WTC11 (cell line): ENCODE results near the gene RNF4. TPM values are rescaled to one million over a fixed set of nuclear protein-coding genes. Genes with fewer than 3 reads are reported as not detected.

Source experiments
- ATAC-seq: fragments of 200-7000 bp; cut with Tn5 transposase; 2 replicates; pipeline ENCODE4 v1.10.0; 2021; ENCODE audit warnings: mild to moderate bottlenecking, moderate library complexity
- CTCF ChIA-PET: fragments of 300-600 bp; sonication (Branson Sonifier 250); formaldehyde crosslinking; loops from one replicate; lab custom pipeline; 2021; ENCODE audit warnings: antibody characterized with exemption; lab: Charles Lee
- POLR2A ChIA-PET: fragments of 350-600 bp; sonication (Branson Sonifier 250); formaldehyde crosslinking; loops from one replicate; lab custom pipeline; 2021; ENCODE audit warnings: antibody characterized with exemption; lab: Charles Lee
- DNase-seq: peaks from one replicate; pipeline ENCODE4 v3.0.0; 2021; ENCODE audit warnings: low spot score
- H3K27ac Mint-ChIP-seq: 2 replicates; pipeline ENCODE4 v1.8.0; 2021; ENCODE audit warnings: mixed read lengths
- H3K27me3 Mint-ChIP-seq: 2 replicates; pipeline ENCODE4 v1.8.0; 2021; ENCODE audit warnings: low read depth, mild to moderate bottlenecking, moderate library complexity, mixed read lengths
- H3K36me3 Mint-ChIP-seq: 2 replicates; pipeline ENCODE4 v1.8.0; 2021; ENCODE audit warnings: mixed read lengths
- H3K4me1 Mint-ChIP-seq: 2 replicates; pipeline ENCODE4 v1.8.0; 2022; ENCODE audit warnings: mixed read lengths
- H3K4me3 Mint-ChIP-seq: 2 replicates; pipeline ENCODE4 v1.8.0; 2021; ENCODE audit warnings: mild to moderate bottlenecking, moderate library complexity, mixed read lengths
- H3K9me3 Mint-ChIP-seq: 2 replicates; pipeline ENCODE4 v1.8.0; 2021; ENCODE audit warnings: mixed read lengths
- ATF1 ChIP-seq: sonication (generic); formaldehyde crosslinking; IDR thresholded peaks from 2 replicates; pipeline ENCODE4 v1.8.1; 2023; ENCODE audit warnings: mild to moderate bottlenecking, moderate library complexity, missing genetic modification reagents
- ATF2 ChIP-seq: sonication (generic); formaldehyde crosslinking; IDR thresholded peaks from 2 replicates; pipeline ENCODE4 v1.8.1; 2022; ENCODE audit warnings: low read depth, missing genetic modification reagents, borderline replicate concordance
- ATF6 ChIP-seq: sonication (generic); formaldehyde crosslinking; IDR thresholded peaks from 2 replicates; pipeline ENCODE4 v1.8.1; 2023; ENCODE audit warnings: mild to moderate bottlenecking, missing genetic modification reagents
- CREB1 ChIP-seq: sonication (generic); formaldehyde crosslinking; IDR thresholded peaks from 2 replicates; pipeline ENCODE4 v1.8.0; 2023; ENCODE audit warnings: mild to moderate bottlenecking, missing genetic modification reagents
- ESRRA ChIP-seq: sonication (generic); formaldehyde crosslinking; IDR thresholded peaks from 2 replicates; pipeline ENCODE4 v1.8.1; 2022; ENCODE audit warnings: mild to moderate bottlenecking, missing genetic modification reagents, borderline replicate concordance
- HMGXB4 ChIP-seq: sonication (generic); formaldehyde crosslinking; IDR thresholded peaks from 2 replicates; pipeline ENCODE4 v1.8.1; 2023; ENCODE audit warnings: mild to moderate bottlenecking, moderate library complexity, missing genetic modification reagents
- JUN ChIP-seq: sonication (generic); formaldehyde crosslinking; IDR thresholded peaks from 2 replicates; pipeline ENCODE4 v1.8.0; 2023; ENCODE audit warnings: mild to moderate bottlenecking, missing genetic modification reagents
- NR2C2 ChIP-seq: sonication (generic); formaldehyde crosslinking; IDR thresholded peaks from 2 replicates; pipeline ENCODE4 v1.8.0; 2022; ENCODE audit warnings: mild to moderate bottlenecking, missing genetic modification reagents
- RELA ChIP-seq: sonication (generic); formaldehyde crosslinking; IDR thresholded peaks from 2 replicates; pipeline ENCODE4 v1.8.1; 2022; ENCODE audit warnings: missing genetic modification reagents, mild to moderate bottlenecking, borderline replicate concordance
- SP1 ChIP-seq: sonication (generic); formaldehyde crosslinking; conservative IDR thresholded peaks from 2 replicates; pipeline ENCODE4 v1.8.1; 2022; ENCODE audit warnings: missing genetic modification reagents
- TCF7 ChIP-seq: sonication (generic); formaldehyde crosslinking; IDR thresholded peaks from 2 replicates; pipeline ENCODE4 v1.8.0; 2022; ENCODE audit warnings: mild to moderate bottlenecking, low read depth, missing genetic modification reagents, moderate library complexity
- TP53 ChIP-seq: sonication (generic); formaldehyde crosslinking; IDR thresholded peaks from 2 replicates; pipeline ENCODE4 v1.8.1; 2023; ENCODE audit warnings: mild to moderate bottlenecking, missing genetic modification reagents
- USF1 ChIP-seq: sonication (generic); formaldehyde crosslinking; IDR thresholded peaks from 2 replicates; pipeline ENCODE4 v1.8.0; 2022; ENCODE audit warnings: mild to moderate bottlenecking, missing genetic modification reagents
- ZNF281 ChIP-seq: sonication (generic); formaldehyde crosslinking; IDR thresholded peaks from 2 replicates; pipeline ENCODE4 v1.8.0; 2023; ENCODE audit warnings: mild to moderate bottlenecking, missing genetic modification reagents
- ZNF317 ChIP-seq: sonication (generic); formaldehyde crosslinking; IDR thresholded peaks from 2 replicates; pipeline ENCODE4 v1.8.1; 2023; ENCODE audit warnings: low read depth, mild to moderate bottlenecking, moderate library complexity, missing genetic modification reagents, borderline replicate concordance
- ZNF532 ChIP-seq: fragments of 250-450 bp; sonication (Bioruptor Pico); IDR thresholded peaks from 2 replicates; pipeline ENCODE4 v1.9.0; 2021; ENCODE audit warnings: mild to moderate bottlenecking, borderline replicate concordance
- total RNA-seq: library from RNA; stranded (reverse); gene quantifications from 3 replicates; pipeline ENCODE4 v1.2.3, GENCODE V29; 2021

RNF4 gene
- total RNA-seq, 1 experiment from 2014 or later, result 87.3 TPM

- ChIA-PET CTCF (no interaction called here), POLR2A (no interaction called here)
- Mint-ChIP-seq H3K36me3 (peaks cover 70% of the 10 kb centered on the region), H3K4me3 (no peak overlapping the region), H3K27ac (no peak overlapping the region), H3K4me1 (no peaks in the 10 kb centered on the region), H3K9me3 (no peaks in the 10 kb centered on the region), H3K27me3 (no peaks in the 10 kb centered on the region)
- no peak for DNase-seq
- no peak for ATAC-seq
- TF ChIP-seq SP1 (CRISPR knock-in tag), result no peak
- no peak for TF ChIP-seq ZNF532 (CRISPR knock-in tag)
- TF ChIP-seq CREB1 (CRISPR knock-in tag), result no peak
- no peak for TF ChIP-seq USF1 (CRISPR knock-in tag)
- no peak for TF ChIP-seq ZNF317 (CRISPR knock-in tag)
- no peak for TF ChIP-seq ESRRA (CRISPR knock-in tag)
- TF ChIP-seq JUN (CRISPR knock-in tag), result no peak
- TF ChIP-seq TCF7 (CRISPR knock-in tag), result no peak
- TF ChIP-seq ZNF281 (CRISPR knock-in tag), result no peak
- no peak for TF ChIP-seq ATF6 (CRISPR knock-in tag)
- no peak for TF ChIP-seq TP53 (CRISPR knock-in tag)
- TF ChIP-seq ATF2, result no peak
- TF ChIP-seq ATF1 (CRISPR knock-in tag), result no peak
- no peak for TF ChIP-seq NR2C2
- no peak for TF ChIP-seq RELA (CRISPR knock-in tag)
- TF ChIP-seq HMGXB4 (CRISPR knock-in tag), result no peak
These were observed 31.6 kb downstream of the RNF4 start for GRCh38 chr4:2500547-2500946.
